ENCODE data around the gene OBI1.
A peak's percentile ranks its signal among the peaks of the same experiment; 100 is the strongest.

Gene OBI1

DNA sequence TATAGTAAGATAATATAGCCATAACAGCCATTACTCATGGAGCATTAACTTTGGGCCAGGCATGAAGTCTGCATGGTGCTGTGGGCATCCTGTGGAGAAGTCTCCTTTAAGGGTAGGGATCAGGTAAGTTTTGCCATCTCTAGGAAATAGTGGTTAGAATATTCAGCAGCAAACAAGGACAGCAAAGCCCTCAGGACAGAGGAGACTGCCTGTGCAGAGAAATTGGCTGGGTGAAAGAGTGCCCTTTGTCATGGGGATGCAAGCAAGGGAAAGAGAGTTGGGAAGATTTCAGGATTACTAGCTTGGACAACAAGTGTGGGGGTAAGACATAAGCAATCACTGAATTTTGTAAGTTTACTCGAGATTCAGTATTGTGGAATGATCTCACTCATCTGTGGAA is 15.7 kb upstream of the OBI1 start:
- no peak overlapping the region for H2AFZ ChIP-seq (ENCODE audit: low read length)
- no peaks in the 10 kb centered on the region for H3K9me3 ChIP-seq (ENCODE audit: low read length)
- H3K4me2 ChIP-seq (ENCODE audit: low read length), result no peak overlapping the region
- no peaks in the 10 kb centered on the region for H3F3A ChIP-seq (ENCODE audit: insufficient read depth, low read length)
- H3K4me3 ChIP-seq (ENCODE audit: low read depth, low read length, poor library complexity, severe bottlenecking), result no peak overlapping the region
- no peaks in the 10 kb centered on the region for H4K20me1 ChIP-seq (ENCODE audit: insufficient read depth, low read length)
- H3K27ac ChIP-seq (ENCODE audit: low read depth, low read length, poor library complexity, severe bottlenecking), result no peak overlapping the region
- no peaks in the 10 kb centered on the region for H3K4me1 ChIP-seq (ENCODE audit: insufficient read depth, low read length, severe bottlenecking)
- H3K9me2 ChIP-seq (ENCODE audit: low read depth, low read length), result no peaks in the 10 kb centered on the region
- H3K79me2 ChIP-seq (ENCODE audit: insufficient read depth, low read length), result no peaks in the 10 kb centered on the region
- TF ChIP-seq EZH2 (IDR thresholded peaks at IDR 0.05; ENCODE audit: borderline replicate concordance, low read length) (no peak), CTCF (IDR thresholded peaks at IDR 0.05; ENCODE audit: low read length) (no peak)
- no peaks in the 10 kb centered on the region for H3K27me3 ChIP-seq (ENCODE audit: insufficient read depth, low read length)
- no peaks in the 10 kb centered on the region for H3K36me3 ChIP-seq (ENCODE audit: insufficient read depth, low read length)
- no peak overlapping the region for H3K9ac ChIP-seq (ENCODE audit: low read length)

DNA sequence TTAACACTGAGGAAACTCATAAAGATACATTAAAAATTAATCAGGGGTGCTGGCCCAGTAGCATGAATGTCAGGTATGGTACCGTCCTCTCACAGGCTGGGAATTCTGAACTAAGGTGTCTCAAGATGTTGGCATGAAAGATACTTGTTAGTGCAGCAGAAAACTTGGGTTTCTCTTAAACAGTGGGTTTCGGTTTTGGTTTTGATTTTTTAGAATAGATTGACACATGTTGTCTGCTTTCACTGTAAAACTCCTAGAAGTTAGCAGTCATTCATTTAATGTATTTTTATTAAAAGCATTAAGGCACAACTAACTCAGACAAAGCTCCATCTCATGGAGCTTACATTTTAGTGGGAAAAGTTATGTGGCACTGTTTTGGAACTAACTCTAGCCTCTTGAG is 3.5 kb upstream of the OBI1 start:
- H3K27me3 ChIP-seq (ENCODE audit: insufficient read depth, low read length), result no peaks in the 10 kb centered on the region
- H4K20me1 ChIP-seq (ENCODE audit: insufficient read depth, low read length), result no peaks in the 10 kb centered on the region
- peaks cover 20% of the 10 kb centered on the region for H3K4me1 ChIP-seq (ENCODE audit: insufficient read depth, low read length, severe bottlenecking)
- peaks cover 14% of the 10 kb centered on the region for H3K79me2 ChIP-seq (ENCODE audit: insufficient read depth, low read length)
- no peaks in the 10 kb centered on the region; the same call in 1 of the 2 replicates for H3F3A ChIP-seq (ENCODE audit: insufficient read depth, low read length)
- no peak overlapping the region for H2AFZ ChIP-seq (ENCODE audit: low read length)
- no peak overlapping the region for H3K4me2 ChIP-seq (ENCODE audit: low read length)
- no peaks in the 10 kb centered on the region for H3K36me3 ChIP-seq (ENCODE audit: insufficient read depth, low read length)
- no peak overlapping the region for H3K27ac ChIP-seq (ENCODE audit: low read depth, low read length, poor library complexity, severe bottlenecking)
- H3K9me2 ChIP-seq (ENCODE audit: low read depth, low read length), result no peaks in the 10 kb centered on the region
- H3K9ac ChIP-seq (ENCODE audit: low read length), result no peak overlapping the region
- TF ChIP-seq EZH2 (IDR thresholded peaks at IDR 0.05; ENCODE audit: borderline replicate concordance, low read length), result no peak
- TF ChIP-seq CTCF (IDR thresholded peaks at IDR 0.05; ENCODE audit: low read length), result no peak
- H3K9me3 ChIP-seq (ENCODE audit: low read length), result no peaks in the 10 kb centered on the region
- no peak overlapping the region for H3K4me3 ChIP-seq (ENCODE audit: low read depth, low read length, poor library complexity, severe bottlenecking)

DNA sequence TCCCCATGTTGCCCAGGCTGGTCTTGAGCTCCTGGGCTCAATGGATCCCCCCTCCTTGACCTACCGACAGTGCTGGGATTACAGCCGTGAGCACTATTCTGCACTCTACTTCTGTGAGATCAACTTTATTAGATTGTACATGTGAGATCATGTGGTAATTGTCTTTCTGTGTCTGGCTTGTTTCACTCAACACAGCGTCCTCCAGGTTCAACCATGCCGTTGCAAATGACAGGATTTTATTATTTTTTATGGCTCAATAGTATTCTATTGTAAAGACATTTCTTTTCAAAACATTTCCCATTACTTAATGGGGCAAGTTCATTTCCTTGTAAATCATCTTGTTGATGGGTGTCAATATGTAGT is 1.5 kb upstream of the OBI1 start:
- H3K9ac ChIP-seq (ENCODE audit: low read length), result peak overlapping the region; percentile 82; the same call in 1 of the 2 replicates
- H4K20me1 ChIP-seq (ENCODE audit: insufficient read depth, low read length), result no peaks in the 10 kb centered on the region
- no peaks in the 10 kb centered on the region for H3K27me3 ChIP-seq (ENCODE audit: insufficient read depth, low read length)
- H3K4me3 ChIP-seq (ENCODE audit: low read depth, low read length, poor library complexity, severe bottlenecking), result peak overlapping the region; percentile 76
- peaks cover 6% of the 10 kb centered on the region; the same call in 1 of the 2 replicates for H3K36me3 ChIP-seq (ENCODE audit: insufficient read depth, low read length)
- H3K4me2 ChIP-seq (ENCODE audit: low read length), result peak overlapping the region; percentile 84
- peaks cover 32% of the 10 kb centered on the region for H3K79me2 ChIP-seq (ENCODE audit: insufficient read depth, low read length)
- H3F3A ChIP-seq (ENCODE audit: insufficient read depth, low read length), result no peaks in the 10 kb centered on the region; the same call in 1 of the 2 replicates
- no peaks in the 10 kb centered on the region for H3K9me3 ChIP-seq (ENCODE audit: low read length)
- peak overlapping the region; percentile 95 for H2AFZ ChIP-seq (ENCODE audit: low read length)
- H3K4me1 ChIP-seq (ENCODE audit: insufficient read depth, low read length, severe bottlenecking), result peaks cover 24% of the 10 kb centered on the region
- no peak overlapping the region for H3K27ac ChIP-seq (ENCODE audit: low read depth, low read length, poor library complexity, severe bottlenecking)
- TF ChIP-seq EZH2 (IDR thresholded peaks at IDR 0.05; ENCODE audit: borderline replicate concordance, low read length) (no peak), CTCF (IDR thresholded peaks at IDR 0.05; ENCODE audit: low read length) (no peak)
- H3K9me2 ChIP-seq (ENCODE audit: low read depth, low read length), result no peaks in the 10 kb centered on the region
